Activated CD8-positive, alpha-beta memory T cell treated with anti-CD3 and anti-CD28 coated beads for 1 hour (primary cell): ENCODE data around the gene BYSL.

ENCODE experiments used
- DNase-seq, 2 donors: peaks; one replicate each; pipeline ENCODE4 v3.0.0-alpha.2; 2020; ENCODE audit warnings: low read depth in 1 of 2; ENCODE audit errors: extremely low read depth in 1 of 2

The BYSL gene

DNA sequence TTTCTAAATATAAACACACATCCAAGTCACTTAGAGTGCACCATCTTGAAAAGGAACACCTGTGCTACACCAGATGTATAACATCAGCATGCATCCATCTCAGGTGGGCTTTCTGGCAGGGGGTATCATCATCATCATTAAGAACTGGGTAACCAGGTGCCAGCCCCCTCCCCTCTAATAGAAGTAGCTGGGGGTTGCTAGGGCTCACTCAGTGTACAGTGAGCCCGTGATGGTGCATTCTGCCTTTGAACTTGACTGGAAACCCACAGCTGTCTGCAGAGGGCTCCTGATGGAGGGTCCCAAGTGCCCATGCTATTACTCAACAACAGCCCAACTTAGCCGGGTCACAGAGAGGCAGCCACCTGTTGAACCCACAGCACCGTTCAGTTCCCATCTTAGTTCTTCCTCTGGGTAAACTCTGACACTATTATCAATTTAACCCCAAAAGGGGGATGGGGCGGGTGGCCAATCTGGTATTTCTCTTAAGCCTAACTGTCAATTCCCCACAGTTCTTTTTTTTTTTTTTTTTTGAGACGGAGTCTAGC is 53.1 kb downstream of the BYSL start:
- DNase-seq: no peak

DNA sequence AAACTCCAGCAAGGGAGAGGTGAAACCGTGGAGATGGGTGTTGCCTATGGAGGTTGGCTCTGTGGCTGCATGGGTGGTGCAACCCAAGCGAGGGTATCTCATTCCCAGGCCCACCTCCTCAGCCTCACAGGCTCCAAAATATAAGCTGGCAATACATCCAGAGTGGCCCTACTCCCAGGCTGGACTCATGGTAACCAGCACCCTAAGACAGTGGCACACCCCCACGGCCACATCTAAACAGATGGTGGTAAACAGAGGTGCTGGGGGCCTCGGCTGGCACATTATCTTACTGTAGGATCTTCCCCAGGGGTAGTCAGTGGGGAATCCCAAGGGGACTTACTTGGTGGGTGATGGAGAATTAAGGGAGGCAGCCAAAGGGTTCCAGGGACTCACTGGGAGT is 54.0 kb downstream of the BYSL start:
- DNase-seq: no peak

DNA sequence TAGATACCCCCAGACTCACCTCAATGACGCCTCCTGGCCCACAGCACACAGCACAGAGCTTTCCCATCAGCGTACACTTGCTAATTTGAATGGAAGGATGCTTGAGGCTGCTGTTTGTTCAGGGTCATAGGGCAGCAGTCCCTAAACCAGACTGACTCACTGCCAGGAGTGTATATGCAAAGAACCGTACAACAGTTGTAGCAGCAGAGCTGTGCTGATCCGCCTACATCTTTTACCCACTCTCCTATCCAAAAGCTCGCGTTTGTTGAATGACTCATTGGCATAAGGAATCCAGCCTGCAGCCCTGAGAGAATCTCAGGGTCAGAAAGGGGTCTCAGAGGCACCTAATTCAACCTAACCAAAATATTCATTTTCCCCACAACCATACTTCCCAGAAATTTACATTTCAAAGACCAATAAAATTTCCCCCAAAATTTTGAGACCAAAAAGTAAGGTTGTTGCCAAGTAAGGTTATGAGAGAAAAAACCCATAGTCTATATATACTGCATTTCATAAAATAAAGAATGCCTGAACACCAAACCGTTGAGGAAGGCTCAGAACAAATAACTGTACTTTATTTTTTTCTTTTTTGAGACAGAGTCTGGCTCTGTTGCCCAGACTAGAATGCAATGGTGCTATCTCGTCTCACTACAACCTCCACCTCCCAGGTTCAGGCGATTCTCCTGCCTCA is 55.6 kb downstream of the BYSL start:
- DNase-seq: no peak
